K562 (cell line): ENCODE measurements around the gene NUDT12. TPM values are rescaled to one million over a fixed set of nuclear protein-coding genes. Genes with fewer than 3 reads are reported as not detected.
A peak's percentile ranks its signal among the peaks of the same experiment; 100 is the strongest.

ENCODE experiments used
- DNMT1 ChIP-seq: fragments of 450-650 bp; IDR thresholded peaks from 2 replicates; pipeline ENCODE4 v1.6.1; 2016; ENCODE audit warnings: antibody characterized with exemption, mild to moderate bottlenecking
- ELF1 ChIP-seq: fragments of 200-800 bp; sonication (Bioruptor generic); IDR thresholded peaks from 2 replicates; pipeline ENCODE4 v1.6.1; 2016; ENCODE audit warnings: missing genetic modification characterization, missing compliant biosample characterization
- ELF2 ChIP-seq: fragments of 250-450 bp; sonication (Bioruptor Pico); IDR thresholded peaks from 2 replicates; pipeline ENCODE4 v1.5.0; 2021; ENCODE audit warnings: mild to moderate bottlenecking
- FOSL1 ChIP-seq: fragments of 200-800 bp; sonication (Bioruptor generic); conservative IDR thresholded peaks from 2 replicates; pipeline ENCODE4 v1.6.1; 2016; ENCODE audit warnings: missing genetic modification characterization, missing compliant biosample characterization
- L3MBTL2 ChIP-seq: fragments of 450-650 bp; IDR thresholded peaks from 2 replicates; pipeline ENCODE4 v1.6.1; 2016; ENCODE audit warnings: mild to moderate bottlenecking, moderate library complexity
- RNF2 ChIP-seq: sonication (generic); IDR thresholded peaks from 2 replicates; pipeline ENCODE4 v1.6.1; 2016
- SAP30 ChIP-seq: fragments of 200-600 bp; sonication (generic); IDR thresholded peaks from 2 replicates; pipeline ENCODE4 v1.6.1; 2012; ENCODE audit warnings: borderline replicate concordance, low read depth, mild to moderate bottlenecking, moderate library complexity, low read length, control low read depth, inconsistent platforms; ENCODE audit not compliant: insufficient read depth, poor library complexity, severe bottlenecking
- SIX5 ChIP-seq, 2 experiments: IDR thresholded peaks; 2 replicates each; pipeline ENCODE4 v1.6.1; 2011; ENCODE audit warnings: low read length in 2 of 2, borderline replicate concordance in 1 of 2, low read depth in 1 of 2, mild to moderate bottlenecking in 1 of 2, moderate library complexity in 1 of 2; ENCODE audit not compliant: insufficient read depth in 1 of 2
- SMARCA4 ChIP-seq: fragments of 450-650 bp; IDR thresholded peaks from 2 replicates; pipeline ENCODE4 v1.6.1; 2016
- TAF9B ChIP-seq: fragments of 450-650 bp; IDR thresholded peaks from 2 replicates; pipeline ENCODE4 v1.6.1; 2018; ENCODE audit warnings: mild to moderate bottlenecking; ENCODE audit not compliant: partially characterized antibody
- ZNF232 ChIP-seq: sonication (generic); formaldehyde crosslinking; IDR thresholded peaks from 2 replicates; pipeline ENCODE4 v1.8.0; 2022; ENCODE audit warnings: mild to moderate bottlenecking, missing genetic modification reagents
- ZNF668 ChIP-seq: fragments of 250-450 bp; sonication (Bioruptor Pico); IDR thresholded peaks from 2 replicates; pipeline ENCODE4 v1.8.0; 2022; ENCODE audit warnings: mild to moderate bottlenecking, inconsistent platforms
- polyA plus RNA-seq, 8 experiments: library from polyadenylated mRNA; depleted of rRNA in 4 of 8; stranded (reverse) in 5 of 8; unstranded in 3 of 8; fragments of >200 nt; fragmentation: Nextera tagmentation in 2 of 8; fragmentation: Illumina TruSeq in 1 of 8; extraction: Ambion mirVana in 2 of 8; extraction: Trizol in 1 of 8; gene quantifications; 2 replicates each; pipeline versions ENCODE4 v1.2.1 to v1.2.3, GENCODE V29; 2011 to 2014; ENCODE audit warnings: inconsistent platforms in 1 of 8, missing spikeins in 1 of 8
- total RNA-seq, 7 experiments: library from RNA; depleted of rRNA in 6 of 7; stranded (reverse); fragments of >200 nt in 6 of 7; fragmentation: Illumina TruSeq in 2 of 7; extraction: Trizol in 2 of 7; gene quantifications; 2 replicates each; pipeline versions ENCODE4 v1.2.1 to v1.2.3, GENCODE V29; 2011 to 2021; ENCODE audit warnings: low replicate concordance in 1 of 7
- TF ChIP-seq, protein P1 (sequence below): fragments of 450-650 bp; IDR thresholded peaks from 2 replicates; pipeline ENCODE4 v1.7.0; 2016; ENCODE audit warnings: borderline replicate concordance
- TF ChIP-seq, protein P2 (sequence below), 3 experiments: fragments of 200-800 bp in 1 of 3; sonication (Bioruptor generic) in 1 of 3; sonication (generic) in 1 of 3; formaldehyde crosslinking in 1 of 3; IDR thresholded peaks; 2 replicates each; pipeline versions ENCODE4 v1.6.1 to v1.8.0; 2016 to 2022; ENCODE audit warnings: mild to moderate bottlenecking in 2 of 3, missing compliant biosample characterization in 2 of 3, missing genetic modification characterization in 2 of 3, missing genetic modification reagents in 1 of 3
- TF ChIP-seq, protein P3 (sequence below): fragments of 250-450 bp; sonication (Bioruptor Pico); IDR thresholded peaks from 2 replicates; pipeline ENCODE4 v1.5.0; 2021; ENCODE audit warnings: mild to moderate bottlenecking, borderline replicate concordance
- TF ChIP-seq, protein P4 (sequence below), 2 experiments: IDR thresholded peaks; 2 replicates each; pipeline ENCODE4 v1.6.1; 2011; ENCODE audit warnings: borderline replicate concordance in 1 of 2, control low read depth in 1 of 2, low read depth in 1 of 2, low read length in 1 of 2, mild to moderate bottlenecking in 1 of 2, mixed read lengths in 1 of 2, moderate library complexity in 1 of 2; ENCODE audit not compliant: insufficient read depth in 1 of 2, insufficient read length in 1 of 2, poor library complexity in 1 of 2, severe bottlenecking in 1 of 2; ENCODE audit errors: extremely low read depth in 1 of 2
- TF ChIP-seq, protein P5 (sequence below): fragments of 250-450 bp; sonication (Bioruptor Pico); IDR thresholded peaks from 2 replicates; pipeline ENCODE4 v1.8.0; 2021; ENCODE audit warnings: moderate library complexity, mild to moderate bottlenecking, inconsistent platforms

The NUDT12 gene
- total and polyA plus RNA-seq, 9 of the 15 experiments (the other 6 are each of a cell fraction or from before 2014, with no cell fraction given): 10.9 to 27.2 (median 18.5) TPM

DNA sequence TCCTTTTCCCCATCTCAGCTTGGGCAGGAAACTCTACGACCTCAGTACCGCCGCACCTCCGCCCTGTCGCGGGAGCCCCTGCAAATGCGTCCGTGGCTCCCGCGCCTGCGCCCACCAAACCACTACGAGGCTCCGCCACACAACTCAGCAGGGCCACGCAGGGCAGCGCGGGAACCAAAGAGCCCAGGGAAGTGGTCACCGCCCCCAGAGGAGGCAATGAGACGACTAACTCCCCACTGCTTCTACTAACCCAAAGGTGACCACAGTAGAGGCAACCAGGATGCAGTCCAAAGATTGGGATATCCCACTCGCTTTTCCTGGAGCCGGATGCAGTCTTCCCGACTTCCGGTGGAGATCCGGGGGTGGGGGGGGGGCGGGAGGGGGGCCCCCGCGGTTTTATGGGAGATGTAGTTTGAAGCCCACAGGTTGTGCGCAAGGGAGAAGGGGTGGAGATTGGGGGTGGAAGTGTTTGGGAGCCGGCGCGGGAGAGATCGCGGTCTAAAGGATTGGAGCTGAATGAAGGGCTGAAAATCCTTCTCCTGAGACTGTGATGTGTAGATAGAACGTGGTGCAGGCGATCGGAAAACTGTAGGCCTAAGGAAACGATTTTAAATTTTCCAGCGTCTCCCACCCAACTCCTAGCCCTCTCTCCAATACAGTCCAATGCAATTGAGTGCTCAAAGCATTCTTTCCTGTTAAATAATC lies at the start of gene NUDT12 (continued):
- TF ChIP-seq ZNF232 (CRISPR knock-in tag) (no peak), ZNF668 (CRISPR knock-in tag) (no peak), ELF1 (tag) (no peak; the same call in 1 of the 2 replicates), DNMT1 (no peak), FOSL1 (tag) (no peak), ELF2 (no peak), TAF9B (peak; percentile 54), SAP30 (no peak), SIX5 (IDR thresholded peaks at IDR 0.05; ENCODE audit: borderline replicate concordance in 1 of 2, insufficient read depth in 1 of 2, low read depth in 1 of 2, low read length in 2 of 2) (peak; percentile 27 to 29; a peak in 1 of 4 replicates), SMARCA4 (no peak), L3MBTL2 (peak; percentile 37; the same call in 1 of the 2 replicates), RNF2 (no peak)
- TF ChIP-seq, protein P1, sequence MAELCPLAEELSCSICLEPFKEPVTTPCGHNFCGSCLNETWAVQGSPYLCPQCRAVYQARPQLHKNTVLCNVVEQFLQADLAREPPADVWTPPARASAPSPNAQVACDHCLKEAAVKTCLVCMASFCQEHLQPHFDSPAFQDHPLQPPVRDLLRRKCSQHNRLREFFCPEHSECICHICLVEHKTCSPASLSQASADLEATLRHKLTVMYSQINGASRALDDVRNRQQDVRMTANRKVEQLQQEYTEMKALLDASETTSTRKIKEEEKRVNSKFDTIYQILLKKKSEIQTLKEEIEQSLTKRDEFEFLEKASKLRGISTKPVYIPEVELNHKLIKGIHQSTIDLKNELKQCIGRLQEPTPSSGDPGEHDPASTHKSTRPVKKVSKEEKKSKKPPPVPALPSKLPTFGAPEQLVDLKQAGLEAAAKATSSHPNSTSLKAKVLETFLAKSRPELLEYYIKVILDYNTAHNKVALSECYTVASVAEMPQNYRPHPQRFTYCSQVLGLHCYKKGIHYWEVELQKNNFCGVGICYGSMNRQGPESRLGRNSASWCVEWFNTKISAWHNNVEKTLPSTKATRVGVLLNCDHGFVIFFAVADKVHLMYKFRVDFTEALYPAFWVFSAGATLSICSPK: no peak
- TF ChIP-seq, protein P2, sequence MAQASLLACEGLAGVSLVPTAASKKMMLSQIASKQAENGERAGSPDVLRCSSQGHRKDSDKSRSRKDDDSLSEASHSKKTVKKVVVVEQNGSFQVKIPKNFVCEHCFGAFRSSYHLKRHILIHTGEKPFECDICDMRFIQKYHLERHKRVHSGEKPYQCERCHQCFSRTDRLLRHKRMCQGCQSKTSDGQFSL (CRISPR knock-in tag; IDR thresholded peaks at IDR 0.05): 0 out of 2 replicates have a peak, but pooled peaks have one; percentile 5
- TF ChIP-seq, protein P2 (tag; IDR thresholded peaks at IDR 0.05): peak in 1 of 2 experiments; percentile 85; a peak in 1 of 4 replicates
- TF ChIP-seq, protein P3, sequence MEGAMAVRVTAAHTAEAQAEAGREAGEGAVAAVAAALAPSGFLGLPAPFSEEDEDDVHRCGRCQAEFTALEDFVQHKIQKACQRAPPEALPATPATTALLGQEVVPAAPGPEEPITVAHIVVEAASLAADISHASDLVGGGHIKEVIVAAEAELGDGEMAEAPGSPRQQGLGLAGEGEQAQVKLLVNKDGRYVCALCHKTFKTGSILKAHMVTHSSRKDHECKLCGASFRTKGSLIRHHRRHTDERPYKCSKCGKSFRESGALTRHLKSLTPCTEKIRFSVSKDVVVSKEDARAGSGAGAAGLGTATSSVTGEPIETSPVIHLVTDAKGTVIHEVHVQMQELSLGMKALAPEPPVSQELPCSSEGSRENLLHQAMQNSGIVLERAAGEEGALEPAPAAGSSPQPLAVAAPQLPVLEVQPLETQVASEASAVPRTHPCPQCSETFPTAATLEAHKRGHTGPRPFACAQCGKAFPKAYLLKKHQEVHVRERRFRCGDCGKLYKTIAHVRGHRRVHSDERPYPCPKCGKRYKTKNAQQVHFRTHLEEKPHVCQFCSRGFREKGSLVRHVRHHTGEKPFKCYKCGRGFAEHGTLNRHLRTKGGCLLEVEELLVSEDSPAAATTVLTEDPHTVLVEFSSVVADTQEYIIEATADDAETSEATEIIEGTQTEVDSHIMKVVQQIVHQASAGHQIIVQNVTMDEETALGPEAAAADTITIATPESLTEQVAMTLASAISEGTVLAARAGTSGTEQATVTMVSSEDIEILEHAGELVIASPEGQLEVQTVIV (CRISPR knock-in tag): no peak
- TF ChIP-seq, protein P4, sequence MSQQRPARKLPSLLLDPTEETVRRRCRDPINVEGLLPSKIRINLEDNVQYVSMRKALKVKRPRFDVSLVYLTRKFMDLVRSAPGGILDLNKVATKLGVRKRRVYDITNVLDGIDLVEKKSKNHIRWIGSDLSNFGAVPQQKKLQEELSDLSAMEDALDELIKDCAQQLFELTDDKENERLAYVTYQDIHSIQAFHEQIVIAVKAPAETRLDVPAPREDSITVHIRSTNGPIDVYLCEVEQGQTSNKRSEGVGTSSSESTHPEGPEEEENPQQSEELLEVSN (IDR thresholded peaks at IDR 0.05; ENCODE audit: borderline replicate concordance in 1 of 2, extremely low read depth in 1 of 2, insufficient read depth in 1 of 2, insufficient read length in 1 of 2, low read depth in 1 of 2, low read length in 1 of 2, poor library complexity in 1 of 2, severe bottlenecking in 1 of 2): peak; percentile 78 to 88
- TF ChIP-seq, protein P5, sequence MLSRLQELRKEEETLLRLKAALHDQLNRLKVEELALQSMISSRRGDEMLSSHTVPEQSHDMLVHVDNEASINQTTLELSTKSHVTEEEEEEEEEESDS (CRISPR knock-in tag): no peak
